Peyer's patch (tissue), 4 donors: ENCODE measurements around the gene POU2F2. TPM values are rescaled to one million over a fixed set of nuclear protein-coding genes. Genes with fewer than 3 reads are reported as not detected.

Experiments
- DNase-seq, 3 donors: peaks; one replicate each; pipeline ENCODE4 v3.0.0-alpha.2; 2017 to 2019
- H3K27ac ChIP-seq, 4 donors: fragments of 200-600 bp; sonication (generic); one replicate each; pipeline ENCODE4 v1.5.1; 2016 to 2019
- H3K27me3 ChIP-seq, 2 donors: fragments of 200-600 bp; sonication (generic); one replicate each; pipeline ENCODE4 v1.5.1; 2019
- H3K36me3 ChIP-seq, 3 donors: fragments of 200-600 bp; sonication (generic); one replicate each; pipeline ENCODE4 v1.5.1; 2016 to 2019
- H3K4me1 ChIP-seq, 4 donors: fragments of 200-600 bp; sonication (generic); one replicate each; pipeline ENCODE4 v1.5.1; 2016 to 2019
- H3K4me3 ChIP-seq, 4 donors: fragments of 200-600 bp; sonication (generic); 1 replicate in 3 of 4; 2 replicates in 1 of 4; pipeline ENCODE4 v1.5.1; 2016 to 2019; ENCODE audit warnings: mild to moderate bottlenecking in 1 of 4
- H3K9me3 ChIP-seq, 4 donors: fragments of 200-600 bp; sonication (generic); one replicate each; pipeline ENCODE4 v1.5.1; 2016 to 2019; ENCODE audit warnings: mild to moderate bottlenecking in 1 of 4
- POLR2A ChIP-seq, 2 donors: fragments of 450-650 bp; IDR thresholded peaks; one replicate each; pipeline ENCODE4 v1.5.1; 2017; ENCODE audit warnings: antibody characterized with exemption in 2 of 2, mild to moderate bottlenecking in 2 of 2, moderate library complexity in 2 of 2
- total RNA-seq, 4 donors: library from RNA; depleted of rRNA; stranded (reverse); fragments of >200 nt; gene quantifications; one replicate each; pipeline ENCODE4 v1.1.0, GENCODE V29; 2016
- TF ChIP-seq, protein P1 (sequence below), 6 experiments: fragments of 450-650 bp in 4 of 6; fragments of 200-600 bp in 2 of 6; sonication (generic) in 1 of 6; IDR thresholded peaks; one replicate each; pipeline ENCODE4 v1.5.1; 2017 to 2019; ENCODE audit warnings: antibody characterized with exemption in 6 of 6, mild to moderate bottlenecking in 3 of 6, moderate library complexity in 1 of 6

POU2F2 gene
- total RNA-seq, 4 donors from 2014 or later: 0.88 to 30.5 (median 3.2) TPM

DNA sequence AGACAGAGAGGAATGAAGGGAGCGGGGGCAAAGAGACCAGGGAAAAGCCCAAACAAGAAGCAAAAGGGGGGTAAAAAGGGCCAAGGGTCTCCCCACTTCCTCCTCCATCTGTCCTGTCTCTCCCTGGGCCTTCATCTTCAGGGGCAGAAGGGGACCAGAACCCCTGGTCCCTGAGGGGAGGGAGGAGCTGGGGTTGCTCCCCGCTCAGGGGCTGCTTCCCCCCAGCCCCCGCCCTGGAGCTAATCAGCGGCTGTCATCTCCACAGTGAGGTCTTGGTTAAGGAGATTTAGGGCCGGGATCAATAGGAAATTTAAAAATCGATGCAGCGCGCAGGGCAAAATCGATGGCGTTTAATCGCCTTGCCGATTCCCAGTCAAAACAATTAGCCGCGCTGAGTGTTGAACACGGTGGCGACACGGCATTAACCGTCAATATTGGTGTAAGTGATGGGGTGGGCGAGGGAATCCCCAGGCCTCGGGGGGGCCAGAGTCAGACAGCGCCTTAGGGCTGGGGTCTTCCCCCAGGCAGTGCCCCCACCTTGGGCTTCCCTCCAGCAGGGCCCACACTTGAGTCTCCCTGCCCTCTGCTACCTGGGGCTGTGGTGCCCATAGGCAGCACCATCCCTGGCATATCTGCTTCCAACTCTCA, 29.5 kb upstream of the POU2F2 start:
- Histone ChIP-seq H3K27ac (no peak overlapping the region), H3K36me3 (no peaks in the 10 kb centered on the region), H3K27me3 (no peaks in the 10 kb centered on the region), H3K9me3 (no peaks in the 10 kb centered on the region), H3K4me1 (no peaks in the 10 kb centered on the region), H3K4me3 (no peak overlapping the region)
- no peak for DNase-seq
- TF ChIP-seq POLR2A (IDR thresholded peaks at IDR 0.05): no peak
- TF ChIP-seq, protein P1, sequence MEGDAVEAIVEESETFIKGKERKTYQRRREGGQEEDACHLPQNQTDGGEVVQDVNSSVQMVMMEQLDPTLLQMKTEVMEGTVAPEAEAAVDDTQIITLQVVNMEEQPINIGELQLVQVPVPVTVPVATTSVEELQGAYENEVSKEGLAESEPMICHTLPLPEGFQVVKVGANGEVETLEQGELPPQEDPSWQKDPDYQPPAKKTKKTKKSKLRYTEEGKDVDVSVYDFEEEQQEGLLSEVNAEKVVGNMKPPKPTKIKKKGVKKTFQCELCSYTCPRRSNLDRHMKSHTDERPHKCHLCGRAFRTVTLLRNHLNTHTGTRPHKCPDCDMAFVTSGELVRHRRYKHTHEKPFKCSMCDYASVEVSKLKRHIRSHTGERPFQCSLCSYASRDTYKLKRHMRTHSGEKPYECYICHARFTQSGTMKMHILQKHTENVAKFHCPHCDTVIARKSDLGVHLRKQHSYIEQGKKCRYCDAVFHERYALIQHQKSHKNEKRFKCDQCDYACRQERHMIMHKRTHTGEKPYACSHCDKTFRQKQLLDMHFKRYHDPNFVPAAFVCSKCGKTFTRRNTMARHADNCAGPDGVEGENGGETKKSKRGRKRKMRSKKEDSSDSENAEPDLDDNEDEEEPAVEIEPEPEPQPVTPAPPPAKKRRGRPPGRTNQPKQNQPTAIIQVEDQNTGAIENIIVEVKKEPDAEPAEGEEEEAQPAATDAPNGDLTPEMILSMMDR (IDR thresholded peaks at IDR 0.05): no peak

DNA sequence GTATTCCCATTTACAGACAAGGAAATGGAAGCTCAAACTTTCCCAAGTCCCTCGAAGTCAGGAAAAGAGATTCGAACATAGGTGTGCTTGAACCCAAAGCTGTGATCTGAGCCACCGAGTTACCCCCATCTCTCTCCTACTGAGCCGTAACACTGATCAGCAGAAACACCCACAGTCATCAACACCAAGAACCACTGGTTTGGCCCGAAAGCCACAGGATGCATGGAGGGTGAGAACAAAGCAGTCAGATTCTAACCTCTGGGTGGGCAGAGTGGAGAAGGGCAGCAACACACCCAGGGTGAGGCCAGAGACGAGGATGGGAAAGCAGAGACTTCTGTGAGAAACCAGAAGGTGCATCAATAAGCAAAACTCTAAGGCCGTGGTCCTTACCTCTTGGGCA, 27.7 kb upstream of the POU2F2 start:
- Histone ChIP-seq H3K4me1 (peaks cover 0 to 5% (median 0%) of the 10 kb centered on the region in 4 donors), H3K9me3 (no peaks in the 10 kb centered on the region), H3K27me3 (no peaks in the 10 kb centered on the region), H3K4me3 (no peak overlapping the region), H3K36me3 (no peaks in the 10 kb centered on the region), H3K27ac (no peak overlapping the region)
- TF ChIP-seq, protein P1 (IDR thresholded peaks at IDR 0.05): no peak
- no peak for TF ChIP-seq POLR2A (IDR thresholded peaks at IDR 0.05)
- no peak for DNase-seq

DNA sequence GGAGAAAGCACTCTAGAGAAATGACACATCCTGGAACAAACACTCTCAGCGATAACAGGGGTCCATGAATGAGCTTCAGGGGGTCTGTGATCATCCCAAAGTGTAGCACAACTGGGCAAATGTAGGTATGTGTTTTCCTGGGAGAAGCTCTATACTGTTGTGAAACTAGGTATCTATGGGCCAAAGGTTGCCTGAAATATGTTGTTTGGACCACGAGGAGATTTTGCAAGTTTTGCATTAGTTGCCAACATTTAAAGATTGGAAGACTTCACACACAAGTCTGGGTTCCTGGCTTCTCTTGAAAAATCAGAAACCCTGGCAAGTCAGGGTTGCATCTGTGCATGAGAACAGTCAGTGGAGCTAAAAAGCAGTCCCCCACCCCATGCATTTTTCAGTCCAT, 26.7 kb upstream of the POU2F2 start:
- no peak for TF ChIP-seq POLR2A (IDR thresholded peaks at IDR 0.05)
- TF ChIP-seq, protein P1 (IDR thresholded peaks at IDR 0.05): no peak
- DNase-seq: no peak
- Histone ChIP-seq H3K36me3 (no peaks in the 10 kb centered on the region), H3K4me3 (no peak overlapping the region), H3K27ac (no peak overlapping the region), H3K9me3 (no peaks in the 10 kb centered on the region), H3K27me3 (no peaks in the 10 kb centered on the region), H3K4me1 (peaks cover 0 to 8% (median 0%) of the 10 kb centered on the region in 4 donors)

DNA sequence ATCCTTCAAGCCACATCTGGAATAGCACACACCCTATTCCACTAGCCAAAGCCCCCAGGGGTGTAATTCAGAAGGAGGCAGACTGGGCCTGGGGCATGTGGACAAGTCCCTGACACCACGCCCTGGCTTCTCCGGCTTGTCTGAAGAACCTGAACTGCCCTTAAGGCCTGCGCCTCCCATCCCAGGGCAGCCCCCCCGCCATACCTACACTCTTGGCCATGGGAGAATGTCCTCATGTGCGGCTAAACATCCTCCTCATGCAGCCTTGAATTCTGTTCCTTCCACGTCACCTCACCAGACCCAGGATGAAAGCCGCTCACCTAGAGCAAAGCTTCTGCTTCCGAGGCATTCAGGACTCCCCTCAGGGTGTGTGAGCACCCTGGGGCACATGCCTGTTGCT, 24.3 kb upstream of the POU2F2 start:
- TF ChIP-seq POLR2A (IDR thresholded peaks at IDR 0.05): no peak
- TF ChIP-seq, protein P1 (IDR thresholded peaks at IDR 0.05): no peak
- no peak for DNase-seq
- Histone ChIP-seq H3K4me3 (no peak overlapping the region), H3K27ac (no peak overlapping the region), H3K4me1 (peaks cover 0 to 8% (median 0%) of the 10 kb centered on the region in 4 donors), H3K9me3 (no peaks in the 10 kb centered on the region), H3K36me3 (no peaks in the 10 kb centered on the region), H3K27me3 (peaks cover 0 to 3% of the 10 kb centered on the region in 2 donors)

DNA sequence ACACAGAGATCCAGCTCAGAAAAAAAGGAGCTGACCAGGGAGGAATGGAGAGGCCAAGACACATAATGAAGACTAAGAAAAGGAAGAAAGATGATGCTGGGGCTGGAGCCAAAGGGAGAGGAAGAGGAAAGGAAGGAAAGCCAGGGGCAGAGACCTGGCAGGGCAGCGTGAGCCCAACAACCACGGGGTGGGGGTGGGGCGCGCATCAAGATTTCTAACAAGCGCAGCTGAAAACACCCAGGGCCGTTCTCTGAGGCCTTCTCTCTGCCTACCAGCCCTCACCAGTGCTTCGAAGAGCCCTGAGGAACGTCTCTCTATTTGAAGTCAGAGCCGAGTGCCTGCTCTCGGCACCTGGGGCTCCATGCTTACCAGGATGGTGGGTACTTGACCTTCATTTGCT, 23.6 kb upstream of the POU2F2 start:
- Histone ChIP-seq H3K27ac (no peak overlapping the region), H3K4me1 (peaks cover 0 to 8% (median 0%) of the 10 kb centered on the region in 4 donors), H3K9me3 (no peaks in the 10 kb centered on the region), H3K4me3 (no peak overlapping the region), H3K36me3 (no peaks in the 10 kb centered on the region), H3K27me3 (peaks cover 0 to 4% of the 10 kb centered on the region in 2 donors)
- no peak for DNase-seq
- TF ChIP-seq, protein P1 (IDR thresholded peaks at IDR 0.05): no peak
- TF ChIP-seq POLR2A (IDR thresholded peaks at IDR 0.05): no peak
